Measurements from ENCODE around the gene ZNF135.

Gene ZNF135

GRCh38 chr19:58067240-58067912 lies 8.3 kb downstream of the ZNF135 start:
- peaks cover 57 to 92% (median 87%) of the 10 kb centered on the region in 3 donors for H3K36me3 ChIP-seq
- no peaks in the 10 kb centered on the region for H3K27me3 ChIP-seq
- DNase-seq = no peak
- intact Hi-C loops (cut with DNase I; ENCODE audit: low total_unique reads) = no loop called here
- no peak overlapping the region for H3K4me3 ChIP-seq
- no peak for TF ChIP-seq CTCF (IDR thresholded peaks at IDR 0.05)
- H3K9me3 ChIP-seq = peaks cover 30 to 95% (median 93%) of the 10 kb centered on the region in 3 donors
- no peak overlapping the region for H3K27ac ChIP-seq
- H3K4me1 ChIP-seq = no peaks in the 10 kb centered on the region

GRCh38 chr19:58079792-58080191 lies 20.7 kb downstream of the ZNF135 start:
- peaks cover 29 to 40% (median 40%) of the 10 kb centered on the region in 3 donors for H3K36me3 ChIP-seq
- intact Hi-C loops (cut with DNase I; ENCODE audit: low total_unique reads) = no loop called here
- peaks cover 11 to 98% (median 82%) of the 10 kb centered on the region in 3 donors for H3K9me3 ChIP-seq

GRCh38 chr19:58083021-58083420 lies 23.9 kb downstream of the ZNF135 start:
- DNase-seq = no peak
- no peak for TF ChIP-seq CTCF (IDR thresholded peaks at IDR 0.05)
- no peak overlapping the region for H3K4me3 ChIP-seq
- intact Hi-C loops (cut with DNase I; ENCODE audit: low total_unique reads) = no loop called here
- H3K27ac ChIP-seq = no peak overlapping the region
- no peaks in the 10 kb centered on the region for H3K4me1 ChIP-seq
- H3K9me3 ChIP-seq = peaks cover 11 to 98% (median 88%) of the 10 kb centered on the region in 3 donors
- H3K27me3 ChIP-seq = no peaks in the 10 kb centered on the region
- H3K36me3 ChIP-seq = peaks cover 58 to 72% (median 66%) of the 10 kb centered on the region in 3 donors

More at GRCh38 chr19:58079792-58080191, 20.7 kb downstream of the ZNF135 start:
- Histone ChIP-seq H3K4me1 (no peaks in the 10 kb centered on the region), H3K4me3 (no peak overlapping the region), H3K27ac (no peak overlapping the region), H3K27me3 (no peaks in the 10 kb centered on the region)
- no peak for TF ChIP-seq CTCF (IDR thresholded peaks at IDR 0.05)
- no peak for DNase-seq

GRCh38 chr19:58084596-58085347 lies 25.7 kb downstream of the ZNF135 start:
- peaks cover 11 to 94% (median 84%) of the 10 kb centered on the region in 3 donors for H3K9me3 ChIP-seq
- no peak for TF ChIP-seq CTCF (IDR thresholded peaks at IDR 0.05)
- H3K36me3 ChIP-seq = peaks cover 71 to 72% (median 72%) of the 10 kb centered on the region in 3 donors
- no peak for DNase-seq
- H3K4me3 ChIP-seq = no peak overlapping the region
- H3K4me1 ChIP-seq = no peaks in the 10 kb centered on the region
- H3K27me3 ChIP-seq = no peaks in the 10 kb centered on the region
- intact Hi-C loops (cut with DNase I; ENCODE audit: low total_unique reads) = no loop called here
- no peak overlapping the region for H3K27ac ChIP-seq

- H3K36me3 ChIP-seq = peaks cover 69 to 78% (median 72%) of the 10 kb centered on the region in 3 donors
- DNase-seq = no peak
- intact Hi-C loops (cut with DNase I; ENCODE audit: low total_unique reads) = no loop called here
- H3K27ac ChIP-seq = no peak overlapping the region
- H3K27me3 ChIP-seq = no peaks in the 10 kb centered on the region
- peaks cover 11 to 94% (median 84%) of the 10 kb centered on the region in 3 donors for H3K9me3 ChIP-seq
- no peak for TF ChIP-seq CTCF (IDR thresholded peaks at IDR 0.05)
- H3K4me3 ChIP-seq = no peak overlapping the region
- H3K4me1 ChIP-seq = no peaks in the 10 kb centered on the region
These were observed 26.3 kb downstream of the ZNF135 start for GRCh38 chr19:58085348-58085875.
